Hypothalamus (tissue), 51 donors: ENCODE data around the gene SOBP.

Experiments
- DNase-seq, 51 donors: peaks; one replicate each; lab custom pipeline; 2025; lab: John Stamatoyannopoulos, UW

Gene SOBP

DNA sequence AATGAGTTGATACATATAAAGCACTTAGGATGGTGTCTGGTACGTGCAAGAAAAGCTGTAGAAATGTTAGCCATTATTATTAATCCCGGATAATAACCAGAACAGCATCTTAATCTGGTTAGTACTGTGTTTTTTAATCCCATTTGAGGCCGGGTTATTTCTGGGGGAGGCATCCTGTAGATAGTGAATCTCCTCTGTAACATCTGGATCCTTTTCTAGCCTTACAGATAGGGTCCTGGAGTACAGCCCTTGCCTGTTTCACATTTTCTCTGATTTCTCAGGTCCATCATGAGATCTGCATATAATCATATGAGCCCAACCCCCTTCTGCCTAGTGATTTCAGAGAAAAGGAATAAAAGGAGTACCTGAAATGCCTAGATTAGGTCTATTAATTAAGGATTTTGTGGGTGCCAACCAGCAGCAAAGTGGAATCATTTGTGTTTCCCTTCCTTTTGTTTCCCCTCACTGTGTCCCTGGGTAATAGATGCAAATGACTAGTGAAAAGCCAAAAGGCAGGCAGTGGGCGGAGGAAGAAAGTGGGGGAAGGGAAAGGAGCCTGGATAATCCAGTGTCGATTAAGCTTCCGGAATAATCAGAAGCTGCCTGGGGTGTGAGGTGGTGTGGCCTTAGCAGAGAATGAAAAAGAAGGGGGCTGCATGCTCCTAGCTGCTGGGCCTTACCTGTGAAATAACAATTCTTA, 88.9 kb downstream of the SOBP start:
- no peak for DNase-seq

DNA sequence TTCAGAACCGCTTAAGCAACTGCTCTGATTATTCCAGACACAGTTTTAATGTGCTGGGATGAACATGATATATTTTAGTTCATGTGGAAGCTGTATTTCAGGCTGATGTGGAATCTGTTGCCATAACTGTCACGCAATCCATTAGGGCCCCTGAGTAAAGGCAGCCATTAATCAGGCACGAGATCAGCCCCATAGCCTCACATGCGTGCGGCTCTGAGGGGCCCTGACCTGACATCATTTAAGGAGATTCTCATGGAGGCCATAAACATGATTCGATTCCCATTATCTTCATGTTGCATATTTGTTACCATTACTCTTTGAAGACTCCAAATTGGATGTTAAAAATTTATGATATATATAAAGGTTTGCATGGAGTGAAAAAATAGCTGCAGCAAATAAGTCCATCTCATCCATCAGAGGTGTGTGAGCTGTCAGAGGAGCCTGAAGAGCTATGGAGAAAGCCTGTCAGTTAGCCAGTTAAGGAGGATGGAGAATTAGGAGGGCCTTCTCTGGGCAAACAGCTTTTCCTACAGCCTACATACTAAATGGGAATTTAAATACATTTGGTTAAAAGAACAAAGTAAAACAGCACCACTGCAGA, 89.6 kb downstream of the SOBP start:
- DNase-seq: no peak

DNA sequence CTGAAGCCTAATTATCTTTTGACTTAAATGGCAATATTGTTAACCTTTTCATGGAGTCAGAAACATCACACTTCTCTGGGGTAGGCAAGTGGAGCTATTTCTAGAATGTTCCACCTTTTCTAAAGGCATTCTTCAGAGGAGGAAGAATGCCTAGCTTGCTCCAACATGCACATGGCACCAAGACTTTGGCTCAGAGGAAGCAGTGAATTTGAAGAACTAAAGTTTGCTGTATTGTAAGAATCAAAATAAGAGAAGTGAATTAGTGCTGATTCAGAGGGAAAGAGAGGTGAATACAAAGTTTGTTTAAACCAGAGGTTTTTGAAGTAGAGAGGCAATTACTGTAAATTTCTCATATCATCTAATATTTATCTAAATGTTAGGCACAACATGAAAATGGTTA, 92.2 kb downstream of the SOBP start:
- DNase-seq: no peak

DNA sequence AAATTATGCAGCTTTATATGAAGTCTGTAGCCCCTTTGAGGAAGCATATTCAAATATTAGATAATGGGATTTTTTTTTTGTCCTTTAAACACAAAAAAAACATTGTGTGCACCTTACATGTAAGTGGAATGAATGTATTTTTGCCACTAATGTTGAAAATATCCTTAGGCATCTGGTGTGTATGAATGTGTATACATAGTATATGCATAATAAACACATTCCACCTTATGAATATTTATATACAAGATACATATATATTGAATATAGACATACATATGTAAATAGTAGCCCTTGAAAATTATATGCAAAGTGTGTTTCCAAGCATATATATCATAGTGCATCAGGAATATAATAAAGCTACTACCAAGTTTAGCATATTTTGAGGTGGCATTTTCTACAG, 94.8 kb downstream of the SOBP start:
- no peak for DNase-seq

DNA sequence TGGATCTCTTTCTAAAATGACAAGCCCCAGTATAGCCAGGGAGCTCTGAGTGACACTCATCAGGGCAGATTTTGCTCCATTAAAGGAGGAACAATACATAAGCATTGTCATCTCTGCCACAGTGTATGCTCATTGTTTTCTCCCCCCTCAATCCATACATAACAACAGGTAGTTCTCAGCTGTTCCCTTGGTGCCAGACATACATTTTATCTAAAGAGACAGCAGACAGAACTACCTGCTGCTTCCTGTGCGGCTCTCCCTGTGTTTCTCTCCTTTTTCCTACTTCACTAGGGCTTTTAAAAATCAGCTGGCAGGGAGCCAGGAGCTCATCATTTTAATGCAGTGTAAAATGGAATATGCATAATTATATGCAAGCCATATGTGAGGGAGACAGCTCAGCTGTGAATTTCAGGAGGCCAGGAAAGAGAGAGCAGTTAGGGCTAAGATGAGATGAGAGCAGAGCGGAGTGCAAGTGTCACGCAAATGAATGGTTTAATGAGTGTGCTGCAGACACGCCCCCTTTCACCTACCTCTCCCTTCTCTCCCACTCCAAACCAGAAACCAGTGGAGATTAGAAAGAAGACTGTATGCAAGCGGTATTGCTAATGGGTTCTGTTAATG, 96.0 kb downstream of the SOBP start:
- DNase-seq: peak in 1 of 51 donors; percentile 46

DNA sequence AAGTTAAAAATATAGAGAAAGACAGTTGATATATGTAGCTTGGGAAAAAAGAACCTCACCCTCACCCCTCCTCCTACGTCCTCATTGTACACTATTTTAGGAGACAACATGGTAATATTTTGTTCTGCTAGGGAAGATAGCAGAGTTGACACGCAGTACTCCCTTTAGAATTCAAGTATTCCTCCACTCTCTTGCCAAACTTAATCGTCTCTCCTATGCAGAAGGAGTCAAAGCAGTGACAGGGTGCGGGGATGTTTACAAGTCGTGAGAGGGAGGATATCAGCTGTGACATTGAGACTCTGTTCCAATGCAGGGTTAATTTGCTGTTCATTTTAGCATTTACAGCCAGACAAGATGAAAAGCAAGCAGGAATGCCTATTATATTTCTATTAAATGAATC, 97.5 kb downstream of the SOBP start:
- peak in 1 of 51 donors; percentile 26 for DNase-seq

DNA sequence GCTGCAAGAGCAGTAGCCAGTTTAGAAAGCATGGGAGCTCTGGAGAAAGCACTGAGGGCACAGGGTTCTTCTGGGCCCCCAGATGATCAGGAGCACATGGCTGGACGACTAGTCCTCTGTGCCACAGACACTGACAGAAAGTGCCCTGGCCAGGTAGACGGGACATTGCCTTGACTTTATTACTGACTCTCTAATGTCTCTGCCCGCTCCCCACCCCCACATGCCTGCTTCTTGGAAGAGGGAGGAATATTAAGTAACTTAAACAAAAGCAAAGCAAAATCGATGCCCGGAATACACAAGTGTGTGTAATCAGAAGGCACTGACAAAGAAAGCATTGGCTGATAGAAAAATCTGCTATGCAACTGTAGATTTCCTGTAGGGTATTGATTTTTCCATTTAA, 99.3 kb downstream of the SOBP start:
- DNase-seq: peak in 2 of 51 donors; percentile 13 to 18

DNA sequence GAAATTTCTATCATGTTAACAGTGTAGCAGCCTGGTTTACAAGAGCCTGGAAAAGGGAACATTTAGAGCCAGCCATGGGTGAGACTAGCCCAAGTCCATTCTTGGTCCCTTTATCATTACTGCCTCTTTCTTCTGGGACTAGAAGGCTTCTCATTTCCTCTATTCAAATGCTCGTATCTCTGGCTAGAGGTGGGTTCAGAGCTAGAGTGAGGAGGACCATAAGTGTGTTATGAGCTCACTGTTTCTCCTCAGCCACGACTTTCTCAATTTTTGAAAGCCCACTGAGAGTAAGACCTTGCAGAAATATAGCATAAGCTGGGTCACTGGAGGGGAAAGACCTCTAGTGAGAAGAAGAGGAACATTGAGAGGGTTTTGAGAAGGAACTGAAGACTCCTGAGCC, 100.0 kb downstream of the SOBP start:
- no peak for DNase-seq

DNA sequence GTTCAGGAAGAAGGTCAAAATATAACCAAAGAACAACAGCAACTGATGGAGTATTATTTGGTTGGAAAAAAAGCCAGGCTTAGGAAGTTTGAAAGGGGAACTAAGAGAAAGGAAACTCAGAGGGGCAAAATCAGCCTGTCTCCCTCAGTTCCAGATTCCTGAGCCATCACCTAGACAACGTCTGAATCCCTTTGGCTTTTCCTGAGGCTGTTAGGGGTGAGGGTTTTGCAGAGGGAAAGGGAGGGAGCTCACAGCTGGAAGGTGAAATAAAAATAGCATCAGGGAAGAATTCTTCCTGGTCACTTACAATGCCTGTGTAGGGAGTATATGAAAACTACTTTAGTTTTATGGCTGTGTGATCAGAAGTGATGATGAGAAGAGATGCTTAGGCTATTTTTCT, 100.5 kb downstream of the SOBP start:
- no peak for DNase-seq

DNA sequence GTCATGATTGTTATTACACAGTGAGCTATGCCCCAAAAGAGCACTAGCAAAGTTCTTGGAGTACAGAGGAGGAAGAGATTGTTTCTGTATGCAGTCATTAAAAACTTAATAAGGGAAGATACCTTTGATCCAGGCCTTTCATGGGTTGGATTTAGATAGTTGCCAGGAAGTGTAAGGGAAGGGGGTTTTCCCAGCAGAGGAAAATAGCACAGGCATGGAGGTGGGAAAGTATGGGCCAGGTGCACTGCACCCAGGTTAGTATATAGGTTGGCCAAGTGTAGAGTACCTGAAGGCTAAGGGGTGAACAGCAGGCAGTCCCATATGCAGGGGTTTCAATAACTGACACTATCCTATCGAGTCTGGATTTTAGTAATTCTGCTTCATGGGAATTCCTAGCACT, 101.4 kb downstream of the SOBP start:
- no peak for DNase-seq

DNA sequence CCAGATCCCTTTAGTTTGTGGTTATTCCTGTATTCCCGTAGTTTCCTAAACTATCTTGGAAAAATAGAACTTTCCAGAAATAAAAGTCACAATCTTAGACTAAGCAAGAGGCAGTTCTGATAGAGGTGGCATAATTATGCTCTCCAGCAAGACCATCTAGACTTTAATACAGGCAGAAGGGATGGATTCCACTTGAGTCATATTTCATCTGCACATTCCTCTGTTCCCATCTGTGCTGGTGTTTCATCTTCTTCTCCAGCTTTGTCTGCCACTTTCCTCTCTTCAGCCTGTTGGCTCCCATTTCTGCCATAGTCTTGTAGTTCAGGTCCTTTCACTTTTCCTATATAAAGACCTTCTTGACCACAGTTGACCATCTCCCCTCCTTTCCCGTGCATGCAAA, 102.9 kb downstream of the SOBP start:
- DNase-seq: no peak

DNA sequence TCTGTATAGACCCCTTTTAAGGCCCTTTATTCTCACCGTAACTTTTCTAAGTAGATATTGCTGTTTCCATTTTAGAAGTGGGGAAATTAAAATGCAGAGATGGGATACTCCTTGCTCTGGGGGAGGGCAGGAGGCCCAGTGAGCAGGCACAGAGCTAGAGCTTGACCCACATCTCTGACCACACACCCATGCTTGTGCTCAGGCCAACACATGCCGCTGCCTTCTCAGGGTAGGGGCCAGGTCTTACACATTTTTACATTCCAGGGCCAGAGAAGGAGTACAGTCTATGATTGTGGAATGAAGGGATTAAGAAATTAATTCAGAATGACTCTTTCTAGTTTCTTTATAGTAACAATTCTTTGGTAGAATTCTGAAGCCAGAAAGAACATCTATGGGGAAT, 104.8 kb downstream of the SOBP start:
- DNase-seq: no peak

DNA sequence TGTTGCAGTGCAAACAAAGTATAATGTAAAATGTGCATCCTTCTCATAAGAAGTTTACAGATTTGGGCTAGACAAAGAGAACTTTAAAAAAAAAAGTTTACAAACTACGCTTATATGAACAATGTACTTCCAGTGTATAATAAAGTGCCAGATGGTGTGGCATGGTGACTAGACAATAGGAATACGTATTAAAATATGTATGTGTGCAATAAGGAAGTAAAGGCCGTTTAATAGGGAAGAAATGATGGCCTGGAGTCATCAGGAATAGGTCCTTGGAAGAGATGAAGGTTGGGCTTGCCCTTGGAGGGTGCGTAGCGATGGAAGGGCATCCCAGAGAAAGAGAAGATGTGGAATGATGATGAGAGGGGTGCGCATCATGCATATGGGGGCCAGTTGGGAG, 108.2 kb downstream of the SOBP start:
- DNase-seq: no peak

DNA sequence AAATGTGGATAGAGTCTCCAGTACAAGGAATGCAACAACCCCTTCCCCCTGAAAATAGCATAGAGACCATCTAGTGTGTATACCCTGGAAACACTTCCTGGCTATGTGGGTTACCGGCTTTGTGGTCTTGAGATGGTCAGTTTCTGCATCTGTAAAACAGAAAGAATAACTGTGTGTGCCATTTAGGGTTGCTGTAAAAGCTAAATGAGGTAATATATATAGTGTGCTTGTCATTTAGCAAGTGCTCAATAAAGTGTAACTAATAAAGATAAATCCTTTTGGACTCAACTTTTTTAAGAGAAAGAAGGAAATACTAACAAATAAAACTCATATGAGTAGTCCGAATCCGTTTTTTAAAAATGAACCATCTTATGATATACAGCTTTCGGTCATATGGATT, 109.1 kb downstream of the SOBP start:
- no peak for DNase-seq

DNA sequence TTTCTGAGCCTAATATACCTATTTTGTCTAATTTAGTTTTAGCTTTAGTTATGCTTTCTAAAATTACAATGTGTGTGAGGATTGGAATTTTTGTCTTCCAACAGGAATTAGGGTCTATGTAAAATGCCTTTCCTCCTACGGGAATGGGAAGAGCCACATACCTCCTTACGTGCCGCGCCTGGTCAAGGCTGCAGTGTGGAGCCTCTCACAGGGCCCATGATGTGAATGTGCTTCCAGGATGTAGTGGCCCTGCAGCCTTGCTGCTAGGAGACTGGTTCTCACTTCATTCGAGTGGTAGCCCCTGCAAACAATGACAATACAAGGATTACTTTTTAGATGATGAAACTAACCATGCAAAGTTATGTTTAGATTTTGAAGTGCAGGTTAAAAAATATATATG, 110.2 kb downstream of the SOBP start:
- DNase-seq: no peak

DNA sequence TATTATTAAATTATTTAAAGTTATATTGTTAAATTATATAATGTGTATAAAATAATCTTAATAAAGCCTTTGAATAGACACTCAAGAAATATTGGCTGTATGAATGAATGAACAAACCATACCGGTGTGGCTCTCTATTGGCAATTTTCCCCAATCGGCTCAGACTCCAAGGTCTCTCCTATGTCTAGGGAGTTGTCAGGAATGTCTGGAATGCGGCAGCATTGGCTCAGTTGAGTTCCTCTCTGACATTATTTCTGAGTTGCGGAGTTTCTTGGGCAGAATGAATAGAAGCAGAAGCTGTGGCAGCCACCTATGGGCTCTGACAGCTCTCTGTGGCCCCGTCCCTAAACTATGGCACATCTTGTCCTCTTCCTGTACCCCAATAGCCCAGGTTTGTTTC, 111.0 kb downstream of the SOBP start:
- DNase-seq: no peak

DNA sequence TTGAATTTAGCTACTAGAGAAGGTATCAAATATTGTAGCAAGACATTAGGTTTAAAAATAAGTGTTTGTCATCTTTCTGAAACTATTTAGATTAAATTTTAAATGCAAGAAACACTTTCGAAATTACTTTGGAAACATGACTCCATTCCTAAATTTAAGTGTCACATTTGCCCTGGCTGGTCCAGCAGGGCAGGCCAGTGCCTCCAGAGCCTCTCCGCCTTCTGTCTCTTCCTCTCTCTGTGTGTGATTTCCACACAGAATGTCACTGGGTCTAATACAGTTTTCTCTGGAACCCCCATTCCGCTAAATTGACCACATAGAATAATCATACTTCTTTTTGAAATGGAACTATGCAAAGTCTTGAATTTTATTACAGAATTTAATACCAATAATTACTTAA, 111.5 kb downstream of the SOBP start:
- DNase-seq: no peak

DNA sequence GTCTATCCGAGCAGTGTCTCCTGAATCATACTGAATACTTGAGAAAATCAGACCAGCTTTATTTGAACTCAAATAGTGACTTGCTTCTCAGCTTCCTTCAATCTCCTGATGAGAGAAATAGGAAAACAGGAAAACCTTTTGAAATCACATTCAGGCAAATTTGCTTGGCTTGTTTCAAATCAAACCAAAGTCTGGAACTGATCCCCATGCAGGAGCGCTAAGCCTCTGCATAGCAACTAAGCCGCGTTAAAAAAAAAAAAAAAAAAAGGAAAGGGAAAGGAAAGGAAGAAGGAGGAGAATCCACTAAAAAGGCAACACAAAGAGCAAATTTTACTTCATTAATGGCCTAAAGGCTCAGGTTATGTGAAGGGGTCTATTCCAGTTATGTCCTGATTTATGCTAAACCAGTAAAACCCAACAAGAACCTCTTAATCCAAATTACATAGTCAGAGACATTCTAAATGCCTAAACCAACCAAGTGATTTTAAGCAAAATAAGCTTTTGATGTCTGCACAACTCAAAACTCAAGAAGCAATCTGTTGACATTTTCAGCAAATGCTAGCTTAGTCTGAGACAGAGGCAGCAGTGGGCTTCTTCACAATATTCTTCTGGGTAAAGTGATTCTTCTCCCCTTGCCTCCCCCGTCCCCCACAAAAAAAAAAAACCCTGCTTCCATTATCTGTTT, 112.5 kb downstream of the SOBP start:
- no peak for DNase-seq

DNA sequence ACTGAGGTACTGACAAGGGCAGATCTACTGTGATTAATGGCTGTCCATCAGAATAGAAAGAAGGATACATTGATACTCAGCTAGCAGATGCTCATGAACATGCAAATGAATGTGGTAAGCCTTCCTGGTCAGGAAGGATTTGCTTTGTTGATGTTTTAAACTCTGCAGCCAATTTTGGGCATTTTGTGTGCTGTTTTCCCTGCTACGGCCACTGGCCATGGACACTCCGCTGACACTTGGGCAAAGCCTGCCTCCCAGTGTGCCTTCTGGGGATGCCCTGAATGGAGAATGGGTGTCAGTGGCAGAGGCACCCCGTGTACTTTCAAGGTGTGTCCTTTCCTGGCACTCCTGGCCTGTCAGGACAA, 113.1 kb downstream of the SOBP start:
- DNase-seq: peak in 20 of 51 donors; percentile 11 to 62 (median 34)

DNA sequence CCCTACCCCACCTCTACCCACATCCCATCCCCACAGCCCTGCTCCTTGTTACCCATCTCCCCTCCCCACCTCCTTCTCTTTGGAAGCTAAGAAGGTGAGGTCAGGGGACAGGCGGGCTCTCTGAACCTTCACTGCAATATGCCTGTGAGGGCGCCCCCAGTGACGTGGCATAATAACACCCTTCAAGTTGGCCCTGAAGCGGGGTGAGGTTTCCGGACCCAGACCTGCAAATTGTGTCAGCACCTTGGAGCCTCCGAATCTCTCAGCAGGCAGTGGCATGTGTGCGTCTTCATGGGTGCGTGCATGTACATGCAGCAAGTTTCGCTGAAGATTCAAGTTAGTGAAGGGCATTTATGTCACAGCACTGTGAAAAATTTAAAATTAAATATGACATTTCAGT, 114.6 kb downstream of the SOBP start:
- no peak for DNase-seq

DNA sequence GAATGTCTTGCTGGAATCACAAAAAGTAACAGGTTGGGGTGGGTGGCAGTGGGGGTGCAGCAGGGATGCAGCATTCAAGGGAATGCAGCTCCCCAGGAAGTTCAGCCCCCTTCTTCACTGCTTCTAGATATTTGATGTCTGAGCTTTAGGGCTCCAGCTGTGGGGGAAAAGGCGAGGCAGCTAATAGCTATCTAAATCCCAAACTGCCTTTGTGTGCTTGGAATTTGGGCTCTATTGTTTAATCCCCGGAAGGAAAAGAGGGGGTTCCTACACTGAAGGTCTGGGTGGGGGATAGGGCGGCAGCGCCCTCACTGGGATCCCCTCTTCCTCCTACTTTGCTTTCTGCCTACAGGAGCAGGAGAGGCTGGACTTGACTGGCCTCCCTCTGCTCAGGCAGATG, 116.5 kb downstream of the SOBP start:
- DNase-seq: no peak

DNA sequence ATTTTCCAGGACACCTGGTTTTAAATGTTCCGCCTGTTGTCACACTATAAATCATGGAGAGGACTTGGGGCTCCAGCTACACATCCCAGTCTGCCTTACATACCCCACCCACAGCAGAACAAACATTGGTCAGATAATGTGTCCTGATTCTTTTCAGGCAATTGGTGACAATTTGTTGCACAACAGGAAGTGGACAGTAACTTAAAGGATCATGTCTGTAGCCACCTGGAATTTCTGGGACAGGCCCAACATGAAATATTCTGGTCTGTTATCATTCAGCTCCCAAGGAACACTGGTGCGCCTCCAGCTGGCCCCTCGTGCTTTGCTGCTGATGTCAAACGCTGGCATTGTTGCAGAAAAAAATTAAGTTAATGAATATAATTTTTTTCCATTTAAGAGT, 117.2 kb downstream of the SOBP start:
- DNase-seq: no peak
